ENCODE results near the gene LSM7.

DNA sequence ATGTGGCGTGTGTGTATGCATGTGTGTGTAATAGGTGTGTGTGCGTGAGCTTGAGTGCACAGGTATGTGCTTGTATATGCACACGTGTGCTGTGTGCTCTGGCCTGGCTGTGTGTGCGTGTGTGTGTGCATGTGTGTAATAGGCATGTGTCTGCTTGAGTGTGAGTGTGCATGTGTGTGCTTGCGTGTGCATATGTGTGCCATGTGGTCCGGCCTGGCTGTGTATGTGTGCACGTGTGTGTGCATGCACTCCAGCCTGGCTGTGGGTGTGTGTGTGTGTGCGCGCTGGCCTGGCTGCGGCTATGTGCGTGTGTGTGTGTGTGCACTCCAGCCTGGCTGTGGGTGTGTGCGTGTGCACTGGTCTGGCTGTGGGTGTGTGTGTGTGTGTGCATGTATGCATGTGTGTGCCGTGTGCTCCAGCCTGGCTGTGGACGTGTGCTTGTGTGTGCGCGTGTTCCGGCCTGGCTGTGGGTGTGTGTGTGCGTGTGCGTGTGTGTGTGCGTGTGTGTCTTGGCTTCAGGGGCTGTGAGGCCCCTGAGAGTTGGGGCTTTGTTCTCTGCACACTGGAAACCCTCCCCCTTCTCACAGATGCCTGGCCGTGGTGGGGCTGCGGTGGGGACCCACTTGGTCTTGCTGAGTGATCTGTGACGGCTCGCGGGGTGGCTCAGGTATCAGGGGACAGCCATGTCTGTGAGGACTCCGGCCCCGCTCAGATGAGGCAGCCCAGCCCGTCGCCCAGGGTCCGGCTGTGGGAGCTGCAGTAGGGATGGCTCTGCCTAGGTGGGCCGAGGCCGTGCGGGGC lies 8.3 kb upstream of the LSM7 start:
- no peak for TF ChIP-seq POLR2A (IDR thresholded peaks at IDR 0.05)
- TF ChIP-seq, protein P1, sequence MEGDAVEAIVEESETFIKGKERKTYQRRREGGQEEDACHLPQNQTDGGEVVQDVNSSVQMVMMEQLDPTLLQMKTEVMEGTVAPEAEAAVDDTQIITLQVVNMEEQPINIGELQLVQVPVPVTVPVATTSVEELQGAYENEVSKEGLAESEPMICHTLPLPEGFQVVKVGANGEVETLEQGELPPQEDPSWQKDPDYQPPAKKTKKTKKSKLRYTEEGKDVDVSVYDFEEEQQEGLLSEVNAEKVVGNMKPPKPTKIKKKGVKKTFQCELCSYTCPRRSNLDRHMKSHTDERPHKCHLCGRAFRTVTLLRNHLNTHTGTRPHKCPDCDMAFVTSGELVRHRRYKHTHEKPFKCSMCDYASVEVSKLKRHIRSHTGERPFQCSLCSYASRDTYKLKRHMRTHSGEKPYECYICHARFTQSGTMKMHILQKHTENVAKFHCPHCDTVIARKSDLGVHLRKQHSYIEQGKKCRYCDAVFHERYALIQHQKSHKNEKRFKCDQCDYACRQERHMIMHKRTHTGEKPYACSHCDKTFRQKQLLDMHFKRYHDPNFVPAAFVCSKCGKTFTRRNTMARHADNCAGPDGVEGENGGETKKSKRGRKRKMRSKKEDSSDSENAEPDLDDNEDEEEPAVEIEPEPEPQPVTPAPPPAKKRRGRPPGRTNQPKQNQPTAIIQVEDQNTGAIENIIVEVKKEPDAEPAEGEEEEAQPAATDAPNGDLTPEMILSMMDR (IDR thresholded peaks at IDR 0.05), result no peak
